HG03460 (cell line): ENCODE measurements around the gene IGFL1.
"Not testable (repeated sequence)": the region's sequence is repeated elsewhere in the genome, so short reads cannot be mapped to it uniquely, and the experiment has no call there.

Experiments used
- ATAC-seq: cut with Tn5 transposase; IDR thresholded peaks from one replicate; pipeline ENCODE4 v1.9.1; 2021; ENCODE audit not compliant: unreplicated experiment

IGFL1 gene

DNA sequence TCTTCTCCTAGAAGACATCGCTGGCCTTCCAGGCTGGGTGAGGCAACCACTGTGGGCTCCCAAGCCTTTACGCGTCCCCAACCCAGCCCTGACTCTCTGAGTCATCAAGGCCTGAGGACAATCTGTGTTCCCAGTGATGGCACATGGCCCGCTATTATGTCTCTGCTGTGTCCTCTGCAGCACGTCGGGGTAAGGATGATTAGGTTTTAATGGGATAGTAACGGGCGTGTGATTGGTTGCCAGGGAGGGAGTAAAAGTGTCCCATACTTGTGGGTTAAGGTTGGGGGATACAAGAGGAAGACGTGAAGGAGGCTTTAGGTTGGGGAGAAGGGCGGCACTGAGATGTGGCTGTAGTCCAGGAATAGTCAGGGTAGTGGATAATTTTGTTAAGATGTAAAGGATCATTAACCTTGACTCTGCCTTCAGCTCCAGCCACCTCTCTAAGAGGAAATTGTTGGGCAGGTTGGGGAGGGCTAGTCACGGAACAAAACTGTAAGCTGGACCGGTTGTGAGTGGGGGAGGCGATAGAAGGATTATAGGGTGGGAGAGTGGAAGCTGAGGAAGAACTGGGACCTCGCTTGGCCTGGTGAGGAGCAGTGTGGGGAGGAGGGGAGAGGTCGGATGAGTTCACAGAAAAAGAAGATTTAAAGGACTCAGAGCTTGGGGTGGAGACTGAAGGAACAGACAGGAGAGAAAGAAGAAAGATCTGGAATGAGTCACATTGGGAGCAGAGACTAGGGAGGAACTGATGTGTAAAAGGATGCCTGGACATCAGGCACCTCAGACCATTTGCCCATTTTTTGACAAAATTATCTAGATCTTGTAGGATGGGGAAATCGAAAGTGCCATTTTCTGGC is 27.9 kb upstream of the IGFL1 start:
- no peak for ATAC-seq

DNA sequence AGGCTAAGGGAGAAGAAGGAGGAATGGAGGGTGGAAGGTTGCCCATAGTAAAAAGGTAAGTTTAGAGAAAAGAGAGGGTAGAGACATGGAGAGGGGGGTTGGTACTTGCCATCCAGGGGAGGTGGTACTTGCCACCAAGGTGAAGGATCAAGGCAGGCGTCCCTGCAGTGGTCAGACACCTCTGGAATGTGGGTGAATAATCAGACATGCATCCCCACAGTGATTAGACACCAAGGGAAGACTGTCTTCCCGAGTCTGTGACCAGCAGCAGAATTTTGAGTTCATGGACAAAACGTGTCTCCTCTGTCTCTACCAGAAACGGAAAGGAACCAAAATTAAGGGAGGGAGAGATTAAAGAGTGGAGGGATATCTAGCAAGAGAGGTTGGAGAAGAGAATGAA is 27.1 kb upstream of the IGFL1 start:
- ATAC-seq = no peak

DNA sequence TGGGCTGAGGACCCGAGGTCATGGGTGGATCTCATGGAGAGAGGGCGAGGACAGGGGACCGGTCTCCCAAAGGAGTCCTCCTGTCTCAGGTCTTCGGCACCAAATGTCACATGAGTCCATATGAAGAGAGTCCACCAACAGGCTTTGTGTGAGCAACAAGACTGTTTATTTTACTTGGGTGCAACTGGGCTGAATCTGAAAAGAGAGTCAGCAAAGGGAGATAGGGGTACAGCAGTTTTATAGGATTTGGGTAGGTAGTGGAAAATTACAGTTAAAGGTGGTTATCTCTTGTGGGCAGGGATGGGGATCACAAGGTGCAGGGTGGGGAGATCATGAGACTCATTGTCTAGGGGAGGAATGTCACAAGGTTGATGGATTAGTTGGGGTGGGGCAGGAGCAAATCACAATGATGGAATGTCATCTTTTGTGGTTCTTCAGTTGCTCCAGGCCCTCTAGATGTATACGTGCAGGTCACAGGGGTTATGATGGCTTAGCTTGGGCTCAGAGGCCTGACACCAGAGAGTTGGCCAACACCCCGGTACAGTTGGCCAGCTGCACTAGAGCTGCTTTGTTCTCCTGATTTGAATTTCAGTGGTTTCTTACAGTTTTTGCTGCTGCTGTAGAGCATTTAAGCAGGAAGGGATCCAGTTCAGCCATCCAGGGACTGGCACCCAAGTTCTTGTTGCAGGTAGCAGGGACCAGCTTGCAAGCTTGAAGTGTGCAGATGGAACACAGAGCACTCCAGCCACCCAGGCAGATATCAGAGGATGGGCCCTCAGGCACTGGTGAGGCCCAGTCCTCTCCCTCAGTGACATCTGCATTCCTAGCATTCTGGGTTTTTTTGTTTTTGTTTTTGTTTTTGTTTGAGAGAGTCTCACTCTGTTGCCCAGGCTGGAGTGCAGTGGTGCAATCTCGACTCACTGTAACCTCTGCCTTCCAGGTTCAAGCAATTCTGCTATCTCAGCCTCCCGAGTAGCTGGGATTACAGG is 26.4 kb upstream of the IGFL1 start:
- no peak for ATAC-seq

DNA sequence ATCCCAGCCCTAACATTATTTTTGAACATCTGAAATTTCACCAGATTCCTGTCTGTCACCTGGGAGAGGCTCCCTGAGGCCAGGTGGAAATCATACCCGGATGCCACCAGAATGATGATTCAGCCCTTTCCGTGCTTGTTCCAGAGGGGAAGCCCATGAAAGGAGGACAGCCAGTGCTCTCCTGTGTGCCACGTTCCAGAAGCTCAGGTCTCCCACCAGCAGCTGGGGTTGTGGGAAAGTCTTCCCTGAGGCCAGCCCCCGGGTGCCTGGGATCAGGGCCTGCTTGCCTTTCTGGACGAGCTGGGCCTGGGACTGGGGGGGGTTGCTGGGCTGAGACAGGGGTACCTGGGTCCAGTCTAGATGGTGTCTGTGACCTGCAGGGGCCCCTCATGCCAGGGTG is 25.5 kb upstream of the IGFL1 start:
- ATAC-seq = no peak

DNA sequence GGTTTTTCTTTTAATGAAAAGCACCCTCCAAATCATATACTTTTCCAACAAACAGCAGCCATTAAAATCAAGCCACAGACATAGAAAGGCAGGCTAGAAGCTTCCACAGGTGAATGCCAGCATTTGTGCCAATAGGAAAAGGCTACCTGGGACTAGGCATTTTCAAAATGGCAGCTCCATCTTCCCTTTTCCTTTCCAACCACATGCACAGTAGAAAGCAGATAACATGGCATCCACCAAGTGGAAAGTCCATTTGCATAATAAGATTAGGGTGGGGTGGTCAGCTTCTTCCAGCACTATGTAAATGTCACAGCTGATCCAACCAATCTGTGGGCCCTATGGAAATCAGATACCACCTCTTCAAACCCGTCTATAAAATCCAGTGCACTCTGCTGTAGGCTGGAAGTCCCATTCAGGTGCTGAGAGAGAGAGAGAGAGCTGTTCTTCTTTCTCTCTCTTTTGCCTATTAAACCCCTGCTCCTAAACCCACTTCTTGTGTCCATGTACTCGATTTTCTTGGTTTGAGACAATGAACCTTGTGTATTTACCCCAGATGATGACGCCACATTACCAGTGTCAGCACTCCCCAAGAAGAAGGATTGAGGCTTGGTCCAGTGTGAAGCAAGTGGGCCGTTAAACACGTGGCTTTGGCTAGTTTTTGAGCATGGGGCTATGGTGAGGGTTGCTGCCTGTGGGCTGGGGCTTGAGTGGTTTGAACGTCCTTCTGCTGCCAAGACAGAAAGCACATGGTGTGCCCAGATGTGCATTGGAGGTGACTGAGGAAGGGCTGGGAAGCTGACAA is 24.2 kb upstream of the IGFL1 start:
- ATAC-seq = no peak

DNA sequence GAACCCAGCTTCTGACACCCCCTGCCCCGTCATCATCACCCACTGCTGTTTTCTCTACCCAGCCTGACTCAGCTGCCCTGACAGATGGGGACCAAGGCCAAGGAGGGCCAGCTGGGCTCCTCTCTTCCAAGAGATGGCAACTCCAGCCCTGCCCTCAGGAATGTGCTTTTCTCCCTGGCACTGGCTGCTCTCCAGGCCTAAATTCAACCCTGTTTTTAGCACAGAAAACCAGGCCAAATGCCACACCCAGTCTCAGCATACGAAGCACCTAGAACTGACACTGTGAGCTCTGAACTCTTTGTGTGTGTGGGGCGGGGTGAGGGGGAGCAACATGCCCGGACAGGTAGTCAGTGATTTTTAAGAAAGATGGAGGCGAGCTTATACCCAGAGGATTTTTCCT is 23.4 kb upstream of the IGFL1 start:
- no peak for ATAC-seq

DNA sequence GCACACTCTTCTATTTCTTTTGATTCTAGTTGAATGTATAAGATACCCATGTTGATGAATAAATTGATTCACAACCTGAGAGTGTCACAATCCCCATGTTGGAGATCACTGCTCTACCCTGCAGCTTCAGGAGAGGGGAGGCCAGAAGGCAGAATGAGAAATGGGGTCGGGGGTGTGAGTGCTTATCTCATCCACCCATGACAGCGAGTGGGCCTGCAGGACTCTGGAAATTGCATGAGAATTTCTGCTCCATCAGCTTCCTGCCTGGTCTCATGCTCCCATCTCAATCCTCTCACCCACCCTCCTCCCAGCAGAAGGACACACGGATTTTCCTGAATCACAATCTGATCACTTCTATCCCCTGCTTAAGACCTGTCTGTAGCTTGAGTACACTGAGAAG is 22.9 kb upstream of the IGFL1 start:
- no peak for ATAC-seq

DNA sequence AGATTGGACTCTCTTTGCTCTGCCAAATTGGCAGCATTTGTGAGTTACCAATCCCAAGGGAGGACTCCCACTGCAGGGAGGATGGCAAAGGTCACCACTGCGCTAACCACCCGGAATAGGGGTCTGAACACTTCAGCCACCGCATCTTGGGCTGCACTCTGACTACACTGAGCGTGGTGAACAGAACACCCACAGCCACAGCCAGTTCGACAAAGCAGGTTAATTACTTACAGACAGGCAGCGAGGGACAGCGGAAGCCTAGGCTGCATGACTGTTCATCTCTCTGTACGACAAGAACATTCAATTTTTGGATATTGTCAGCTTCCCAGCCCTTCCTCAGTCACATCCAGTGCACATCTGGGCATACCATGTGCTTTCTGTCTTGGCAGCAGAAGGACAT is 21.7 kb upstream of the IGFL1 start:
- ATAC-seq = not testable (repeated sequence)

DNA sequence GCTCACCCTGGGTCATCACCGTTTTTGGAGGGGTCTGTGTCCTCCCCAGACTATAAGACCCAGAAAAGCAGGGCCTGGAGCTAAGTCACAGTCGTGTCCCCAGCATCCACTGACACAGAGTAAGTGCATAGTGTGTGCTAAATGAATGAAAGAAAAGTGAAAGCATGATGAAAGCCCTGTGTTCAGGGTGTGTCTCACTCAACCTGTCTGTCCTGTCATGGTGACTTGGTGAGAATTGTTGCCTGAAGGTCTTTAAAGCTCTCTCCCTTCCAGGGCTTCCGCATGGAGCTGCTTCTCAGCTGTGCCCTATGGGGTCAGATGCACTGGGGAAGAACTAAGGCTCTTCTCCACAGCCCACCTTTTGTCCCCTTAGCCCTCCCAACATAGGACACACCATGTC is 20.5 kb upstream of the IGFL1 start:
- no peak for ATAC-seq

DNA sequence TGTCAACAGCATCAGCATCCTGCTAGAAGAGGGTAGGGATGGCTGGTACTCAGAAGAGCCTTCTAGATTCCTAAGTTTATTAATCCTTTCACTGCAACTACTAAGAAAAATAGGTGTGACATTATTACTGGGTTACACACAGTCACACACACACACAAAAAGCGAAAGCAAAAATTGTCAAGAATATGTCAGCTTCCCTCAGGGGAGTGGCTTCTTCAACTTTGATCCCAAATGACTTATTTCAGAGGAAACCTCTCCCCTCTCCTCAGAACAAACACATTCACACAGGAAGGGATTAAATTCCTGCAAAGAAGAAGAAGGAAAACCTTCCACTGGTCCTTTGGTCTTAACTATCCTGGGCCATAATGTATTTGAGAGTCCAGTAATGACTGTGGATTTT is 20.1 kb upstream of the IGFL1 start:
- ATAC-seq = no peak

DNA sequence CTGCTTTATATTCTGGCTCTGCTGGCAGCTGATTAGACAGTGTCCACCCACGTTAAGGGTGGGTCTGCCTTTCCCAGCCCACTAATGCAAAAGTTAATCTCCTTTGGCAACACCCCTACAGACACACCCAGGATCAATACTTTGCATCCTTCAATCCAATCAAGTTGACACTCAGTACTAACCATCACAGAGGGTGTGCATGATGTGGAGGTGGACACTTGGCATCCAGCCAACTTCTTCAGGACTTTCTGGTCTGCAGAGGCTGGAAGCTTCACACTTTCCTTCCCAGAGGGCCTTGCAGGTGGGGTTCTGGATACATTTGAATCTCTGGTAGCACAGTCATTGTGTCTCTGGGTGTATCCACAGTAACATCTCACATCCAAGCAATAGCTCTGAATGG is 18.9 kb upstream of the IGFL1 start:
- ATAC-seq = no peak

DNA sequence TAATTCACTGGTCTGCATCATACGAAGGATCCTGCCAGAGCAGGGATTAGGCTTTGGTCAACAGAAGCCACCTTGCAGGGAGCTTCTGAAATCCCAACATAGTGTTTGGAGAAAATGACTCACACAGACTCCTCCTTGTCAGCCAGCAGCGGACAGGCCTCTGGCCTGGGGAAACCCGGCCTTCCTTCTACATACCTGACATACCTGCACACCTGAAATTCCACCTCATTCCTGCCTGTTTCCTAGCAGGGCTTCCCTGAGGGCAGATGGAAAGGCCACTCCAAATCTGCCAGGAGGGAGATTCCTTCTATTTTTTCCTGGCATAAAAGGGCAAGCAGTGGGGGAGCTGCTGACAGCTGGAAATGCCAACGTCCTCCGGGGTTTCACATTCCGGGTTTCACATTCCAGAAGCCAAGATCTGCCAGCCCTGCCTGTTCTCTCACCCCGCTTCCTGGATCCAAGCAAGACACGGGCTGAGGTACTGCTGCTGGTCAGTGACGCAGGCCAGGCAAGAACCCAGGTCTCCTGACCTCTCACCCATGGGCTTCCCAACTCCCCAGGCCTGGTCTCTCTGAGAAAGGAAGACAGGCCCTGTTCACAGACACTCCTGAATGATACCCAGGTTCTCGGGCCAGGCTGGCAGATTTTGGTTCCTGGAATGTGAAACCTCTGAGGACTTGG is 18.2 kb upstream of the IGFL1 start:
- no peak for ATAC-seq

DNA sequence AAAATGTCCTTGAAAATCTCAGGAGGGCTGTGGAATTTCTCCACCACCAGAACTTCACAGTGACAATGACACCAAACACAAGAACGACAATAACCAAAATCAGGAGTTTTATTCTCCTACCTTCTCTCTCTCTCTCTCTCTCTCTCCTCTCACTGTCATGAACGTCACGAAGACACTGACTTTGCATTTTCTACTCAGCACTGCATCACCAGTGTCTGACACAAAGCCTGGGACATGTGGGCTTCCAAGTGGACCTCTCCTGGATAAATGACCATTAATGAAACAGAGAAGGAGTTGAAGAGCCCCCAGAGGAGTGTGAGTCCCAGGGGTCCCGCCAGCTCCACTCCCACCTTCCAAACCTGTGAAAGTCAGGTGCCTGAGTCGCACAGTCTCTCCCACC is 16.9 kb upstream of the IGFL1 start:
- ATAC-seq = not testable (repeated sequence)

DNA sequence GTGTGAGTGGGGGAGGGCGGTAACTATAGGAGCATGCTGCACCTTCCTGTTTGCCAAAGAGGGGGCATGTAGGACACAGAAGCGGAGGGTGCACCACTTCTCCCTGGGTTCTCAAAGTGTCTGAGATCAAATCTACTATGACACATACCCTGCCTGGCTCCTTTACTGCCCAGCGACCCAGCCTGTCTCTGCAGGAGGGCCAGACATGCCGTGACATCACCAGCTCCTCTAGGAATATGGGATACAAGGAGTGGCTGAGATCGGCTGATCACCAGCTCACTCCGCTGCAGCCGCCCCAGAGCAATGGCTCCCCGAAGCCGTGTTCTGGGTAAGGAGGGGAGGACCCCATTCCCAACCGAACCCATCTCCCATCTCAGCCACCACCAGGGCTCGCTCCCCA is 16.4 kb upstream of the IGFL1 start:
- no peak for ATAC-seq

DNA sequence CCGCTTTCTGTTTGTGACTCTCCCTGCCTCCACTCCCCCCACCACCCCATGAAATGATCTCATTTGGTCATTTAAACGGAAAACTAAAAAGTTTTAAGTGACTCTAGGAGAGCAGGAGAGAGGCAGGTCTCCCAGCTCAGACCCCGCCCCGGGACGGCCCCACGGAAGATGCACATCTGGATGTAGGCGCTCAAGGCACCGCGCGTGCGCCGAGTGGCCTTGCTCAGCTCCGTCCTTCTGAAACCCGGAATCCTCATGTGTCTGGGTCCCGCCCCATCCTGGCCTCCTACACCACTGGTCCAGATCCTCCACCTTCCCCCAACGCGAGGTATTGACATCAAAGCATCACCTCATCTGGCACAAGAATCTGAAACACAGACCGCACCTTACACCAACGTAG is 15.7 kb upstream of the IGFL1 start:
- no peak for ATAC-seq

DNA sequence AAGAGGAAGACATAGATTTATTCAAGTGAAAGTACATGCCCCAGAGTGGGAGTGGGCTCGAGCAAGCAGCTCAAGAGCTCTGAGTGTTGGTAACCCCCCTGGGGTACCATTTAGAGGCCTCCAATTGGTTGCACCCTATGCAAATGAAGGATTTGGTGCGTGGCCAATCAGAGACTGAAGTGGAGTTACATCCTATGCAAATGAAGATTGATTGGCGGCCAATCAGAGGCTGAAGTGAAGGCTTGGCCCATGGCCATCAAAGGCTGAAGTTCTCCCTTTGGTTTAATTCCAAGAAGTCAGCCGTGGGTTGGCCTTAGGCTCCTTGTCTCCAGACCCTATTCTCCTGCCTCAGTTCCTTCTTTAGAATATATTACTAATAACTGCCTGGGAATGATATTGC is 12.9 kb upstream of the IGFL1 start:
- ATAC-seq = no peak

DNA sequence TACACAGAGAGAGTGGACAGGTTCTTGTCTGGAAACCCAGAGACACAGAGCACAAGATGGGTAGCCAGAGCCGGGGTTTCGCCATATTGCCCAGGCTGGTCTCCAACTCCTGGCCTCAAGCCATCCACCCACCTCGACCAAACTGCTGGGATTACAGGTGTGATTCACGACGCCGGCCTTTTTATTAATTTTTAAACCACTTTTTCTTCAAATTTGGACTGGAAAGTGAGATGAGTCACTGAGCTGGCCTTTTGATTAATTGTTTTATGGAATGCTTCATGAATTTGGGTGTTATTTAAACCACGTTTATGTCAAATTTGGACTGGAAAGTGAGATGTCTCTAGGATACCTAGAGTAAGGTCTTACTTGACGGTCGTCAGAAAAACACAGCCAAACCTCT is 12.1 kb upstream of the IGFL1 start:
- ATAC-seq = no peak

DNA sequence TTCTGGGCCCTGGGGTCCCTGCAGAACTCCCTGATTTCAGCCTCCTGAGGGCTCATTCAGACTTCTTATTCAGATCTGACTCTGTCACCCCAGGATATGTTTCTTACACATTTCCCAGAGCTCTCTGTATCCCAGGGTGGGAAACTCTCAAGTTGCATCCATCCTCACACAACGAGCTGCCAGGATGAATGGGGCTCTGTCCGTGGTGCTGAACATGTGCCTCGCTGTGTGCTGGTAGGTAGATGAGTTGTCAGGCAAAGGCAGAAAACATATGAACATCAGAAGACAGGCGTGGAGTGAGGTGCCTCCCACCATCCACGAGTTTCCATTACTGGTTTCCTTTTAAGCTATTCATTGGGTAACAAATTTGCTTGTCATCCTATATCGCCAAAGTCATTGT is 11.4 kb upstream of the IGFL1 start:
- no peak for ATAC-seq

DNA sequence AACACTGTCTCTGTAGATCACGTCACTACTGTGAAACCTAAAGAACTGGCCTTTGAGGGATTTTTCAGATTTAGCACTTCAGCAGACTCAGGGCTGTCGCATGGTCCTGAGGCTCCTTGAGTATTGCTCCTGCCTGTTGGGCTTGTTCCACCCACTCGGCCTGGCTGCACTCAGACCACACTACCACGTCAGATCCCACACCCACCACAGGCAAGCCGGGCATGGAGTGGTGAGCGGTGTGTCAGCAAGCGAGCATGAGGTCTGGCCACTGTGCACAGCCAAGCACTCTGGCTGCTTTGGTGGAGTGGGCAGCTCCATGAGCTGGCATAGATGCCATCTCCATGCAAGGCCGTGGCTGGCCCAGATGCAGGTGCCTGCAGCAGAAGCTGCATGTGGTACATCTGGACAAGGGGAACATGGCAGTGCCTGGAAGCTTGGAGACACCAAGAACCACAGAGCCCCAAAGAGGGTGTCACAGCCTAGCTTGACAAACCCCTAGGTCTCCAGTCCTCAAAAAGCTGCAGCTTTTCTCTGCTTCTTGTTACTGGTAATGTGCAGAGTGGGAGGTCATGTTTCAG is 9.4 kb upstream of the IGFL1 start:
- no peak for ATAC-seq

DNA sequence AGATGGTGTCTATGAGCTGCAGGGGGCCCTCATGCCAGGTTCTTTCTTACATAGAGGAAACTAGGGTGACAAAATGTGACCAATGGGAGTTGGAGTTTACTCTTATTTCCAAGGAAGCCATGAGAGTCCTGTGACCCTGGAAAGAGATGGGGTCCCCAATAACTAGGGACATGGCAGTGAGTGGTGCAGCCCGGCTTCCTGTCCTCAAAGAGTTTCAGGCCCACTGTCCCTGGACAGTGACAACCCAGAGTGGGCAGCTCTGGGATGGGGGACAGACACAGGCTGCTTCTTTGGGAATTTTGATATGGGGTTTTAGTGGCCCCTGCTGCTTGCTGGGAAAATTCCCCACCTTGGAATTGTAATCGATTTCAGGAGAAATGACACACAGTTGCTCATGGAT is 8.4 kb upstream of the IGFL1 start:
- ATAC-seq = no peak
